Endometrial microvascular endothelial cells (primary cell): Measurements from ENCODE around the gene TOR3A. TPM values are rescaled to one million over a fixed set of nuclear protein-coding genes. Genes with fewer than 3 reads are reported as not detected.
"Not testable (repeated sequence)": the region's sequence is repeated elsewhere in the genome, so short reads cannot be mapped to it uniquely, and the experiment has no call there.

ENCODE experiments used
- in situ Hi-C: cut with HindIII; loops from 2 replicates; pipeline ENCODE4 v1.10.0; 2017; ENCODE audit warnings: low sequenced_read_pairs, low pct_unique_long_range_greater_than_20kb; ENCODE audit errors: inconsistent ontology term
- total RNA-seq: library from RNA; depleted of rRNA; stranded (reverse); fragments of >200 nt; gene quantifications from one replicate; pipeline ENCODE4 v1.2.3, GENCODE V29; 2015; ENCODE audit errors: inconsistent ontology term

The TOR3A gene, protein sequence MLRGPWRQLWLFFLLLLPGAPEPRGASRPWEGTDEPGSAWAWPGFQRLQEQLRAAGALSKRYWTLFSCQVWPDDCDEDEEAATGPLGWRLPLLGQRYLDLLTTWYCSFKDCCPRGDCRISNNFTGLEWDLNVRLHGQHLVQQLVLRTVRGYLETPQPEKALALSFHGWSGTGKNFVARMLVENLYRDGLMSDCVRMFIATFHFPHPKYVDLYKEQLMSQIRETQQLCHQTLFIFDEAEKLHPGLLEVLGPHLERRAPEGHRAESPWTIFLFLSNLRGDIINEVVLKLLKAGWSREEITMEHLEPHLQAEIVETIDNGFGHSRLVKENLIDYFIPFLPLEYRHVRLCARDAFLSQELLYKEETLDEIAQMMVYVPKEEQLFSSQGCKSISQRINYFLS
- total RNA-seq = 47.0 TPM

DNA sequence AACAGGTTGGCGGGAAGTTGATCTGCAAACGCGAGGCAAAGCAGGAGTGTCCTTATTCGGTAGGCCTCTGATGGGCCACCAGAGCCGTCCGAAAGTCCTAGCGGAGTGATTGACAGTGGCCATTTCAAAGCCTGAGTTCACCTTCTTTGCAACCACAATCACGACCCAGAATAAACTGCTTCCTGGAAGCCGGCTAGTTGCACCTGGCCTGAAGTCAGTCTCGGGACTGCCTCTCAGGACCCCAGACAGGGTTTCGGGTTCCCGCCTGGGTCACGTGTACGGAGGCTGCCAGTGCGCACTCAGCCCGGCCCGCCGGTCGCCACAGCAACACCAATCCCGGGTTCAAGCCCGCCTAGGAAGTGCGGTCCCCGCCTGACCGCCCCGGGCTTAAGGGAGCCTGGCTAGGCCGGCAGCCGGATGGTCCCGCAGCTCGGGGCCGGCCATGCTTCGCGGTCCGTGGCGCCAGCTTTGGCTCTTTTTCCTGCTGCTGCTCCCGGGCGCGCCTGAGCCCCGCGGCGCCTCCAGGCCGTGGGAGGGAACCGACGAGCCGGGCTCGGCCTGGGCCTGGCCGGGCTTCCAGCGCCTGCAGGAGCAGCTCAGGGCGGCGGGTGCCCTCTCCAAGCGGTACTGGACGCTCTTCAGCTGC, at the start of gene TOR3A:
TOR3A (plus strand) TSS at position 384 of the 646 bp plus-strand sequence; CDS start at position 443, 59 bp downstream.
- in situ Hi-C loops = no loop called here

DNA sequence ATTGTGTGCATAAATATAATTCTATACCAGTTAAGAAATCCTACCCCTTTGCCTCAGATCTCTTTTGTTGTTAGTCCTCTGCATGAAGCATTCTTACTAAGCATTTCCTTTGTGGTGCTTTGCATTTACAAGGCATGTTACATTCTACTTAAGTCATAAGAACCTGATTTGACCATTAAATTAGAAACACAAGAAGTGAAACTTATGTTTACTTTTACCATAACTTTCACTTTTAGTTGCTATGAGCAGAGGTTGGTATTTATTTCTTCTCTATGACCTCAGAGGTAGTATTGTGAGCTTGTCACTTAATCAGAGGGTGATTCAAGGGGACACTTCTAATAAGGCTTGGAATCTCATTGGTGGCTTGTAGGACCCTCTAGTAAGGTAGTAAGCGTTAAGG, 47.1 kb upstream of the TOR3A start:
- in situ Hi-C loops = no loop called here

DNA sequence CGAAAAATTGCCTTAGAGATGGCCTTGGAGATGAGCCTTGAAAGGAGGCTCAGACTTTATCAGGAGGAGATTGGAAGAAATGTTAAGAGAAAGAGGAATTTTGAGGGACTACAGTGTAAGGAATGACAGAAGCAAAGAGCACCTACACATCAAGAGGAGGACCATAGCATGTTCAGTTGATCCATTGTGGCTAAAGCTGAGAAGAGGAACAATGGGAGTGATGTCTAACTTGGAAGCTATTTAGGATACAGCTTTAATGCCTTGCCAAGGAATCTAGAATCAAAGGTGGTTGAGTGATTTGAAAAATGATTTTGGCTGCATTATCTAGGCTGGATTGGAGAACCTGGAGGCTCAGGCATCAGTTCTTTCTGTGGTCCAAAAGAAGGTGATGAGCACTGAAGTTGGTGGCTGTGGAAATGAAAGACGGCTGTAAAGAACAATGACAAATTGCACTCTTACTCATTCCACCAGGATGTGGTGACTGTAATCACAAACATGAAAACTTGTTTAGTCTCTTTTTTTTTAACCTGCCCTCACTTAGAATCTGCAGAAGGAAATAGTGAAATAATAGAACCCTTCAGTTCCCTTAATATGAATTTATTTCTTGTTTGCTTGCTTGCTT, 44.9 kb upstream of the TOR3A start:
- in situ Hi-C loops = no loop called here

DNA sequence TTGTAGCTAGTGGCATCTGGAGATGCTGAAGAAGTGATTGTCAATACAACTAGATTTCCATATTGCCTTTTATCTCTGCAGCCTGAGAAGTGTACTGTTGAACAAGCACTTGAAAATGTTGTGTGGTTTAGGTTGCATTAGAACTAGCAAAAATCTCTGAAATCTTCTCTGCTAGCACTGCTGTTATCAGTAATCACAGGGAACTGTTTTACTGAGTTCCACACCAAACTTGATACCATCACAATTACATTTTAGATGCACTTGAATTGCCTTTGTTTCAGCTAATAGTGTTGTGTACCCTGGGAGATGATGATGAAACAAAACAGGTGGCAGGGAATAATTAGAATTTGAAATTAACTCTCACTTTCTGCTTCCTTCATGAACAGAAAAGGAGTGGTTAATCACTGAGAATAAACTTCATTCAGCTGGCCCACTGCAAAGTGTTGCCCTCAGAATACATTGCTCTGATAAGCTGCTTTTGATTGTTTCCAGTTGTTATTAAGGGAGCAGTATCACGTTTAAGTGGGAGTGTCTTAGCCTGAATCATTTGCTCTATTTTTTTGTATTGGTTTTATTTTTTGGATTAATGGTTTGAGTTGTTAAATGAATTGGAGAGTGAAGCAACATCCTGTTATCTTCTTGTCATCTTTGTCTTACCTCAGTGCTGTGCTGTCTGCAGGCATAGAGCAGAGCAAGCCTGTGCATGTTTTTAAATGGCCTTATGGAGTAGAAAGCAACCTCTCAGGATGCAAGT, 43.2 kb upstream of the TOR3A start:
- in situ Hi-C loops = no loop called here

DNA sequence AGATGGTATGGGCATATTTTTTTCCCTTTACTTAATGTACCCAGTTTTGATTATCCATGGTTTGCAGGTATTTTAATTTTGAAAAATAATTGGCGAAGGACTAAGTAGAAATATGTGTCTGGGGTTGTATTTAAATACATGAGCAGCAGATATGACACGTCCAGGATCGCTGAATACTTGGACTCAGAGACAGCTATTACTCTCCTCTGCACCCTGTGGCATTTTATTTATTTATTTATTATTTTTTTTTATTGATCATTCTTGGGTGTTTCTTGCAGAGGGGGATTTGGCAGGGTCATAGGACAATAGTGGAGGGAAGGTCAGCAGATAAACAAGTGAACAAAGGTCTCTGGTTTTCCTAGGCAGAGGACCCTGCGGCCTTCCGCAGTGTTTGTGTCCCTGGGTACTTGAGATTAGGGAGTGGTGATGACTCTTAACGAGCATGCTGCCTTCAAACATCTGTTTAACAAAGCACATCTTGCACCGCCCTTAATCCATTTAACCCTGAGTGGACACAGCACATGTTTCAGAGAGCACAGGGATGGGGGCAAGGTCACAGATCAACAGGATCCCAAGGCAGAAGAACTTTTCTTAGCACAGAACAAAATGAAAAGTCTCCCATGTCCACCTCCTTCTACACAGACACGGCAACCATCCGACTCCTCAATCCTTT, 42.2 kb upstream of the TOR3A start:
- in situ Hi-C loops = not testable (repeated sequence)

DNA sequence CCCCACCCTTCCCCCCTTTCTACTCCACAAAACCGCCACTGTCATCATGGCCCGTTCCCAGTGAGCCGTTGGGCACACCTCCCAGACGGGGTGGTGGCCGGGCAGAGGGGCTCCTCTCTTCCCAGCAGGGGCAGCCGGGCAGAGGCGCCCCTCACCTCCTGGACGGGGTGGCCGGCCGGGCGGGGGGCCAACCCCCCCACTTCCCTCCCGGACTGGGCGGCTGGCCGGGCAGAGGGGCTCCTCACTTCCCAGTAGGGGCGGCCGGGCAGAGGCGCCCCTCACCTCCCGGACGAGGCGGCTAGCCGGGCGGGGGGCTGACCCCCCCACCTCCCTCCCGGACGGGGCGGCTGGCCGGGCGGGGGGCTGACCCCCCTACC, 41.7 kb upstream of the TOR3A start:
- in situ Hi-C loops = not testable (repeated sequence)

DNA sequence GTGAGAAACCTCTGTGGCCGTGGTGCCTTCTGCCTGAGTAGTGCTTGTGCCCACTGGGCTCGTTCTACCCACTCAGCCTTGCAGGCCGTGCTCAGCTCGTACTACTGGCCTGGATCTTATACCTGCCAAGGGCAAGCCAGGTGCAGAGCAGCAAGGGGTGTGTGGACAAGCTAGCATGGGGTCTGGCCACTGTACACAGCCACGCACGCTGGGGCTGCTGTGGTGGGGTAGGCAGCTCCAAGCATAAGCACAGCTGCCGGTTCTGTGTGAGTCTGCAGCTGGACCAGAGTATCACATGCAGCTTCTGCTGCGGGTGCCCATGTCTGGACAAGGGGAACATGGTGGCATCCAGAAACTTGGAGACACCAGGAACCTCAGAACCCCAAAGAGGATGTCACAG, 39.8 kb upstream of the TOR3A start:
- in situ Hi-C loops = no loop called here

DNA sequence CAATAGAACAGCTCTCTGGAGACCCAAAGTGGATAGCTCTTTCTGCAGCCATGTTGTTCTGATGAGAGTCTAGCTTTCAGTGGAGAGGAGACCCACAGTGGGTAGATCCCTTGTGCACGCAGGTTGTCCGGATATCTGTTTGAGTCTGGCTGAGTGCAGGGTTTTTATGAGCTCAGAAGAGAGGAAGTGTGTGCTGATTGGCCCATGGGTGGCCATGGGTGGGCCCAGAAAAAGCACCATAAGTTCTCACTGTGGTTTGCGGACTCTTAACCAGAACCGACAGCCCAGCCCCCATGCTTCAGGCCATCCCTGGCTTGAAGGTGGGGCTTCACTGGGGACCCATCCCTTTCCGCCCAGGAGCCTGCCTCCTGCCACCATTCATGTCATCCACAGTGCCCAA, 39.2 kb upstream of the TOR3A start:
- in situ Hi-C loops = no loop called here

DNA sequence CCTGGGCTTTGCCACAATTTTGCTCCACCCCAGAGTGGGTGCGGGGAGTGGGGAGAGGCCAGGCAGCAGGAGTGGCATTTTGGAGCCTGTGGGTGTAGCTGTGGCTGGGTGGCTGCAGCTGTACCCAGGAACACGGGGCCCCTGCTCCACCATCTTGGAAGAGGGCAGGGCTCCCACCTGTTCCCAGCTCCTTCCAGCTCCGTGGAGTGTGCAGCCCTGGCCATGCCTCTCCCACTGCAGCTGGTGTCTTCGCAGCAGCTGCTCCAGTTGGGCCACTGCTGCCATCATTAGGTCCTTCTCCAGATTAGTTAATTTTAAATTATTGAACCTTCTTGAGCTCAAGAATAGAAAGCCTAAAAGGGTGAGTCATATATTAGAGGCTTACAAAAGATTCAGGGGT, 38.6 kb upstream of the TOR3A start:
- in situ Hi-C loops = no loop called here

DNA sequence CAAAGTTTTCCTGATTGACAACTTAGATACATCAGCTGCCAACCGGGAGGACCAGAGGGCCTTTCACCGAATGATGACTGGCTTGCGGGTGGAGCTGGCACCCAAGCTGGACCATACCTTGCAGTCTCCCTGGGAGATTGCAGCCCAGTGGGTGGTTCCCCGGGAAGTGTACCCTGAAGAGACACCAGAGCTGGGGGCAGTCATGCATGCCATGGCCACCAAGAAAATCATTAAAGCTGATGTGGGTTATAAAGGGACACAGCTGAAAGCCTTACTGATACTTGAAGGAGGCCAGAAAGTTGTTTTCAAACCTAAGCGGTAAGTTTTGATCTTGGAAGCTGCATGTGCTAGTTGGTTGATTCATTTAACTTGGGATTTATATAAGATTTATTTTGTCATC, 38.0 kb upstream of the TOR3A start:
- in situ Hi-C loops = no loop called here

DNA sequence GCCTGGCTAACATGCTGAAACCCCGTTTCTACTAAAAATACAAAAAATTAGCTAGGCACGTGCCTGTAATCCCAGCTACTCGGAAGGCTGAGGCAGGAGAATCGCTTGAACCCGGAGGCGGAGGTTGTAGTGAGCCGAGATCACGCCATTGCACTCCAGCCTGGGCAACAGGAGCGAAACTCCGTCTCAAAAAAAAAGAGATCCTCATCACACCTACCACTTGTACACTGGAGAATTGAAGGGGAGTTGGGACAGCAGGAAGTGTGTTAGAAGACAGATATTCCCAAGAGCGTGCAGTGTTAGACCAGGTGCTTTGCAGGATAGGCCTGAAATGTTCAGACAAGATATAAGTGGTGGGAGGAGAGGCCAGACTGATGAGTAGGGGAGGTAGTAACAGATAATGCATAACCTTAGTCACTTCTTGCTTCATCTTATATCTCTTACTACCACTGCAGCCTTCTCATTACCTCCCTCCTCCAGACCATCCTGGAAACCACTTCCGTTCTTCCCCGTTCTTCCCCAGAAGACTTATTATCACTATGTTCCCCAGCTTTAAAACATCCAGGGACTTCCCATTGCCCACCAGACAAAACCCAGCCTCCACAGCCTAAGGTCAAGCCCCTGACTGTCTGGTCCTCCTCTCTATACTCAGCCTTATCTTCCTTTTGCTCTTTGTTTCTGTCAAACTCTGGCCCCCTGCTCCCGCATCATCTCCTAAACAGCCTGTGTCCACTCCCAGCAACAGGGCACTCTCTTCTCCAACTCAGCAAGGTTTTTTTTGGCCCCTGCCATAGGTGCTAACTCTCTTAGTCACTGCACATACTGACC, 34.8 kb upstream of the TOR3A start:
- in situ Hi-C loops = no loop called here

DNA sequence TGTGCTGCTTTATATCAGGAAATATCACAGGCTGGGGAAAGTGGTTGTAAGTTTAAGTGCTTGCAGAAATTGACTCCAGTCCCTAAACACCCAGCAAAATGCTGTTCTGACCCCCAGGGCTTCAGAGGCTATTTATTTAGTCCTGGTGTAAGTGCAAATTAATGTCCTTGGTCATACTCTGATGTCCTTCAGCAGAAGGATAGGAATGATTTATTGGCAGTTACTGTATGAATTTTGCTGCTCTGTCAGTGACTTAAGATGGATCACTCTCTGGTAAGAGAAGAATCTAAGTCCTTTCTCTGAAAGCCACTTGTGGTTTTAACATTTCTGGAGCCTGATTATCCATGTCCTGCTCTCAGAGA, 34.3 kb upstream of the TOR3A start:
- in situ Hi-C loops = no loop called here

DNA sequence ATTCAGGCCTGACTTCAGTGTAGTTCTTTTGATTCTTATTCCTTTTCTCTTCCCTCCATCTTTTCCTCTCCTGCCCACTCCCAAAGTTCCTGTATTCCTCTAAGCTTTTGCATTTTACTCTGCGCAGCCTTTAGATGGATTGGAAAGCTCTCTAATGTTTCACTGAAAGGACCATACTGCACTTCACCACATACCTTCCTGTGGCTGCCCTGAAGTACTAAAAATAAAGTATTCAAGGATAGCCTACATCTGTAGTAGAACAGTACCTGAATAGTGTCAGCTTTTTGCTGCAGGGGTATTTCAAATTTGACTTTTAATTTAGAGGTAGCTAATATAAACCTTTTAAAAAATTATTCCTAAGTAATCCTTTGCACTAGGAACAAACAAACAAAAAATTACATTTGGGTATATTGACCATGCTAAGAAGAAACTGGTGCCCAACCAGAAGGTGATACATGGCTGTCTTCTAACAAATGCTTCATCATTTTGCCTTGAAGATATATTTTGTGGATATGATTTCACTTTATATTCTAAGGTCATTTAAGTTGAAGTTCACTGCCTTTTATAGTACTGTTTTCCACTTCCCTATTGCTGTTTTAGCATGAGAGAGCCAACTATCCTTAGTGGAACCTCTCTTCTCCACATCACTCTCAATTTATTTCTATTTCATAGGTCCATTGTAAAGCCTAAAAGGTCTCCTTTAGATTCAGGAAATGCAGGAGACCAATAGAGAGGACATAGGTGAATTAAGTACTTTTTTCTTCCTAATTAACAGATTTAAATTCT, 33.3 kb upstream of the TOR3A start:
- in situ Hi-C loops = no loop called here

DNA sequence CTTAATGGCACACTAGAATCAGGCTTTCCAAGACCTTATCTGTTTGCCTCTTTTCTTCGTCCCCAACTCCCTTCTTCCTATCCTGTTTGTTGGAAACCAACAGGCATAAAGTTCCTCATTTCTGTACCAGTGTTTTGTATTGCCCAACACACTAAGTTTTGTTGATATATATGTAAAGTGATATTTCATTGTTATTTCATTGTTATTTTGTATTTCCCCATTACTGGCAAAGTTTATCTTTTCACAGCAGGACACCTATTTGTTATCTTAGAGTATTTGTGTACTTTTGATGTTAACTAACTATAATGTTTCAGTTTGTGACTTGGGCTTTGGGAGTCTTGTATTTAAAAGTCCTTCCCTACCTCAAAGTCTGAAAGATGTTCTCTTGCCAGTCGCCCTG, 29.1 kb upstream of the TOR3A start:
- in situ Hi-C loops = no loop called here

DNA sequence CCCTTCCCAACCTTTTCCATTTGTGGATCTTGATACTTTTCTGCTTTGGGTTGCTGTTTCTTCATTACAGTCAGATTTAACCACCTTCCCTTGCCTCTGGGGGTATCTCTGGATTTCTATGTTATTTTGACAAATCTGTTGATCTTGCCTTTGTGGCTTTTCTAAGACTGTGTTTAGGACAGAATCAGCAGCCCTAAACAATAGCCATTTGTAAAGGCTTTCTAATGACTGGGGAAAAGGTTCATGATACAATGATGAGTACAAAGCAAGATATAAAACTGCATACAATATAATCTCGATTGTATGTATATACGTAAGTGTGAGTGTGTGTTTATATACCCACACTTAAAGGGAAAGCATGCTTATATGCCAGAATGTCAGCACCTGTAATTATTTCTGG, 28.4 kb upstream of the TOR3A start:
- in situ Hi-C loops = no loop called here

DNA sequence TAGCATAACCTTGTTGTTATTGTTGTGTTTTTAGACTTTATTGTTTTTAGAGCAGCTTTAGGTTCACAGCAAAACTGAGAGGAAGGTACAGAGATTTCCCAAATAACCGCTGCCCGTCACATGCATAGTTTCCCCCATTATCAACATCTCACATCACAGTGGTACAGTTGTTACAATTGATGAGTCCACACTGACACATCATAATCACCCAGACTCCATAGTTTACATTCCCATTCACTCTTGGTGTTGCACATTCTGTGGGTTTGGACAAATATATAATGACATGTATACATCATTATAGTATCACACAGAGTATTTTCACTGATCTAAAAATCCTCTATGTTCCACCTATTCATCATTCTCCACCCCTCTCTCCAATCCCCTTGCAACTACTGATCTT, 25.9 kb upstream of the TOR3A start:
- in situ Hi-C loops = no loop called here
